Epithelial cell of proximal tubule (primary cell): Measurements from ENCODE around the gene TMEM184A. TPM values are rescaled to one million over a fixed set of nuclear protein-coding genes. Genes with fewer than 3 reads are reported as not detected.
A peak's percentile ranks its signal among the peaks of the same experiment; 100 is the strongest.

Source experiments
- DNase-seq: peaks from one replicate; pipeline ENCODE4 v3.0.0-alpha.2; 2011; ENCODE audit warnings: low read depth
- H3K4me3 ChIP-seq: 2 replicates; pipeline ENCODE4 v1.5.1; 2011; ENCODE audit warnings: low read depth, mild to moderate bottlenecking, low read length
- CTCF ChIP-seq: conservative IDR thresholded peaks from 2 replicates; pipeline ENCODE4 v1.5.1; 2012; ENCODE audit warnings: low read depth, mild to moderate bottlenecking, low read length
- total RNA-seq: library from RNA; depleted of rRNA; stranded (reverse); fragments of >200 nt; gene quantifications from 2 replicates; pipeline ENCODE4 v1.2.3, GENCODE V29; 2015

TMEM184A gene
- total RNA-seq, 1 donor from 2014 or later: 3.6 TPM

- DNase-seq: no peak
Observed at GRCh38 chr7:1533547-1534329, 22.3 kb downstream of the TMEM184A start.

GRCh38 chr7:1533255-1533546 lies 22.8 kb downstream of the TMEM184A start:
- H3K4me3 ChIP-seq: peak overlapping the region; percentile 70
- TF ChIP-seq CTCF: no peak
- no peak for DNase-seq

More at GRCh38 chr7:1533547-1534329, 22.3 kb downstream of the TMEM184A start:
- TF ChIP-seq CTCF: no peak
- H3K4me3 ChIP-seq: no peak overlapping the region

GRCh38 chr7:1532456-1533254 lies 23.4 kb downstream of the TMEM184A start:
- no peak for TF ChIP-seq CTCF
- peak overlapping the region; percentile 70 for H3K4me3 ChIP-seq
- no peak for DNase-seq

GRCh38 chr7:1531979-1532455 lies 24.0 kb downstream of the TMEM184A start:
- DNase-seq: no peak
- H3K4me3 ChIP-seq: peak overlapping the region; percentile 70
- TF ChIP-seq CTCF: no peak

- H3K4me3 ChIP-seq: peak overlapping the region; percentile 70
- TF ChIP-seq CTCF: no peak
- DNase-seq: no peak
Observed at GRCh38 chr7:1531263-1531978, 24.6 kb downstream of the TMEM184A start.

- peak overlapping the region; percentile 70 for H3K4me3 ChIP-seq
- TF ChIP-seq CTCF: no peak
- no peak for DNase-seq
Observed at GRCh38 chr7:1530946-1531262, 25.1 kb downstream of the TMEM184A start.
